HepG2 (cell line): ENCODE measurements around the gene DDR2. TPM values are rescaled to one million over a fixed set of nuclear protein-coding genes. Genes with fewer than 3 reads are reported as not detected.

Experiments used
- ATAC-seq: fragments of 200-7000 bp; cut with Tn5 transposase; 3 replicates; pipeline ENCODE4 v1.9.1; 2020; ENCODE audit warnings: mild to moderate bottlenecking, moderate library complexity
- BruUV-seq: library from RNA; stranded (reverse); fragments of 400-500 nt; replicated peaks from 2 replicates; lab custom pipeline; 2021; lab: Mats Ljungman, UMichigan
- CTCF ChIA-PET: fragments of 300-600 bp; formaldehyde crosslinking; extraction: SDS; loops from one replicate; lab custom pipeline; 2021; ENCODE audit warnings: low total read pairs, inconsistent platforms, low intra/inter-chr PET ratio; lab: Yijun Ruan, JAX
- POLR2A ChIA-PET: fragments of 350-600 bp; sonication (Branson Sonifier 250); formaldehyde crosslinking; loops from one replicate; lab custom pipeline; 2020; ENCODE audit warnings: antibody characterized with exemption, inconsistent platforms; lab: Yijun Ruan, JAX
- DNase-seq: peaks from one replicate; pipeline ENCODE4 v3.0.0-alpha.2; 2015; ENCODE audit warnings: low spot score
- FAIRE-seq: peaks from 3 replicates; lab custom pipeline; 2011; peaks lifted over from hg19 to GRCh38; lab: Jason Lieb, UNC
- H2AFZ ChIP-seq: one replicate; pipeline ENCODE4 v1.6.1; 2011; ENCODE audit warnings: low read length, inconsistent platforms
- H3K27ac ChIP-seq: fragments of 300-600 bp; 3 replicates; pipeline ENCODE4 v1.8.0; 2011; ENCODE audit warnings: mixed run types, mild to moderate bottlenecking, mixed read lengths, low read length, inconsistent platforms; ENCODE audit not compliant: insufficient read depth; ENCODE audit errors: extremely low read length
- H3K27me3 ChIP-seq, 2 experiments: fragments of 200-600 bp in 1 of 2; 2 replicates in 1 of 2; 3 replicates in 1 of 2; pipeline versions ENCODE4 v1.6.0 to v1.8.0; 2011; ENCODE audit warnings: low read length in 2 of 2, mild to moderate bottlenecking in 2 of 2, moderate library complexity in 2 of 2, inconsistent platforms in 1 of 2; ENCODE audit not compliant: insufficient read depth in 2 of 2, control insufficient read depth in 1 of 2
- H3K36me3 ChIP-seq, 2 experiments: fragments of 200-600 bp in 1 of 2; replicated peaks in 1 of 2; 2 replicates in 1 of 2; 3 replicates in 1 of 2; pipeline versions ENCODE4 v1.5.1 to v1.8.0; 2011; ENCODE audit warnings: low read length in 2 of 2, inconsistent platforms in 1 of 2; ENCODE audit not compliant: insufficient read depth in 2 of 2, control insufficient read depth in 1 of 2
- H3K4me1 ChIP-seq: 2 replicates; pipeline ENCODE4 v1.5.1; 2012; ENCODE audit warnings: low read length, inconsistent platforms; ENCODE audit not compliant: insufficient read depth
- H3K4me2 ChIP-seq: 2 replicates; pipeline ENCODE4 v1.6.0; 2011; ENCODE audit warnings: low read depth, low read length, inconsistent platforms
- H3K4me3 ChIP-seq, 3 experiments: fragments of 200-600 bp in 1 of 3; sonication (generic), shearing (Covaris generic) in 1 of 3; replicated peaks in 1 of 3; 2 replicates each; pipeline ENCODE4 v1.5.1; 2011 to 2016; ENCODE audit warnings: low read length in 3 of 3, inconsistent platforms in 2 of 3, low read depth in 2 of 3, mild to moderate bottlenecking in 2 of 3, control low read depth in 1 of 3, mixed read lengths in 1 of 3; ENCODE audit not compliant: insufficient read depth in 1 of 3
- H3K79me2 ChIP-seq: one replicate; pipeline ENCODE4 v1.6.1; 2011; ENCODE audit warnings: low read length, inconsistent platforms; ENCODE audit not compliant: insufficient read depth
- H3K9ac ChIP-seq: 2 replicates; pipeline ENCODE4 v1.6.0; 2011; ENCODE audit warnings: mild to moderate bottlenecking, low read depth, low read length, inconsistent platforms; ENCODE audit not compliant: insufficient read depth
- H3K9me3 ChIP-seq: 2 replicates; pipeline ENCODE4 v1.5.1; 2012; ENCODE audit warnings: mild to moderate bottlenecking, low read length
- H4K20me1 ChIP-seq: 2 replicates; pipeline ENCODE4 v1.6.0; 2011; ENCODE audit warnings: inconsistent platforms, mild to moderate bottlenecking, low read length, moderate library complexity; ENCODE audit not compliant: insufficient read depth
- CEBPB ChIP-seq: IDR thresholded peaks from 2 replicates; pipeline ENCODE4 v1.6.1; 2011; ENCODE audit warnings: low read depth, low read length, improper control_type of control experiment, borderline replicate concordance
- CEBPG ChIP-seq: IDR thresholded peaks from 2 replicates; pipeline ENCODE4 v1.6.1; 2016
- EHMT2 ChIP-seq: fragments of 200-600 bp; sonication (generic); IDR thresholded peaks from 2 replicates; pipeline ENCODE4 v1.7.0; 2017; ENCODE audit warnings: antibody characterized with exemption, low read depth, low read length, borderline replicate concordance
- HOXA3 ChIP-seq: sonication (generic); formaldehyde crosslinking; IDR thresholded peaks from 2 replicates; pipeline ENCODE4 v1.5.0; 2020; ENCODE audit warnings: missing genetic modification reagents
- IKZF4 ChIP-seq: sonication (generic); formaldehyde crosslinking; IDR thresholded peaks from 2 replicates; pipeline ENCODE4 v1.5.1; 2020; ENCODE audit warnings: borderline replicate concordance, mild to moderate bottlenecking, low read depth, missing genetic modification reagents; ENCODE audit errors: not compliant biosample characterization
- LBX2 ChIP-seq: sonication (generic); formaldehyde crosslinking; IDR thresholded peaks from 2 replicates; pipeline ENCODE4 v1.5.0; 2020; ENCODE audit warnings: missing genetic modification reagents, mild to moderate bottlenecking, borderline replicate concordance
- MEIS2 ChIP-seq: sonication (generic); formaldehyde crosslinking; IDR thresholded peaks from 2 replicates; pipeline ENCODE4 v1.9.0; 2021; ENCODE audit warnings: mild to moderate bottlenecking, missing genetic modification reagents
- MTF1 ChIP-seq: sonication (generic); formaldehyde crosslinking; IDR thresholded peaks from 2 replicates; pipeline ENCODE4 v1.5.0; 2020; ENCODE audit warnings: missing genetic modification reagents
- NAIF1 ChIP-seq: sonication (generic); formaldehyde crosslinking; IDR thresholded peaks from 2 replicates; pipeline ENCODE4 v1.5.0; 2020; ENCODE audit warnings: mild to moderate bottlenecking, missing genetic modification reagents, borderline replicate concordance
- POGZ ChIP-seq: sonication (generic); formaldehyde crosslinking; IDR thresholded peaks from 2 replicates; pipeline ENCODE4 v1.4.0; 2020; ENCODE audit warnings: mild to moderate bottlenecking, missing genetic modification reagents
- RXRB ChIP-seq: IDR thresholded peaks from 2 replicates; pipeline ENCODE4 v1.6.1; 2016; ENCODE audit warnings: borderline replicate concordance, missing genetic modification reagents, missing compliant biosample characterization
- SMAD3 ChIP-seq: sonication (generic); formaldehyde crosslinking; IDR thresholded peaks from 2 replicates; pipeline ENCODE4 v1.4.0; 2020; ENCODE audit warnings: missing genetic modification reagents
- TBX3 ChIP-seq: fragments of 450-650 bp; IDR thresholded peaks from 2 replicates; pipeline ENCODE4 v1.6.1; 2017; ENCODE audit warnings: antibody characterized with exemption, mild to moderate bottlenecking, inconsistent platforms, borderline replicate concordance
- ZFY ChIP-seq: sonication (generic); formaldehyde crosslinking; IDR thresholded peaks from 2 replicates; pipeline ENCODE4 v1.4.0; 2020; ENCODE audit warnings: missing genetic modification reagents
- ZNF10 ChIP-seq: sonication (generic); formaldehyde crosslinking; IDR thresholded peaks from 2 replicates; pipeline ENCODE4 v1.4.0; 2020; ENCODE audit warnings: mild to moderate bottlenecking, low read depth, missing genetic modification reagents, borderline replicate concordance
- ZNF296 ChIP-seq: sonication (generic); formaldehyde crosslinking; conservative IDR thresholded peaks from 2 replicates; pipeline ENCODE4 v1.5.0; 2020; ENCODE audit warnings: mild to moderate bottlenecking, missing genetic modification reagents
- WGBS: methylation state at CpG from one replicate; pipeline ENCODE4 v1.1.6; 2017; ENCODE audit warnings: low lambda C conversion rate; 5-methylcytosine and 5-hydroxymethylcytosine counted together
- in situ Hi-C: cut with HindIII; loops from 2 replicates; pipeline ENCODE4 v1.10.0; 2017; ENCODE audit warnings: low pct_unique_long_range_greater_than_20kb; ENCODE audit not compliant: extremely low pct_ligation_motif_present
- intact Hi-C: fragments of 100-400 bp; cut with micrococcal nuclease; formaldehyde crosslinking; loops from one replicate; pipeline ENCODE4 v1.10.0; 2022; ENCODE audit not compliant: unreplicated experiment
- polyA plus RNA-seq, 8 experiments: library from polyadenylated mRNA; depleted of rRNA in 3 of 8; stranded (reverse) in 7 of 8; unstranded in 1 of 8; fragments of >200 nt; fragmentation: Illumina TruSeq in 4 of 8; extraction: Trizol in 4 of 8; gene quantifications; 2 replicates each; pipeline versions ENCODE4 v1.2.1 to v1.2.3, GENCODE V29; 2011 to 2016; ENCODE audit warnings: low read depth in 4 of 8, missing spikeins in 1 of 8, mixed read lengths in 1 of 8; ENCODE audit not compliant: insufficient read depth in 1 of 8
- total RNA-seq, 5 experiments: library from RNA; depleted of rRNA; stranded (reverse); fragments of >200 nt; fragmentation: Illumina TruSeq; extraction: Trizol; gene quantifications; 2 replicates each; pipeline ENCODE4 v1.2.3, GENCODE V29; 2016; ENCODE audit warnings: low read depth in 1 of 5
- TF ChIP-seq, protein P1 (sequence below): sonication (generic); formaldehyde crosslinking; IDR thresholded peaks from 2 replicates; pipeline ENCODE4 v1.8.0; 2022; ENCODE audit warnings: missing genetic modification reagents, mild to moderate bottlenecking, borderline replicate concordance
- TF ChIP-seq, protein P2 (sequence below): IDR thresholded peaks from 2 replicates; pipeline ENCODE4 v1.6.1; 2012; ENCODE audit warnings: low read depth, low read length, improper control_type of control experiment

DDR2 gene
- total and polyA plus RNA-seq, 2 of the 13 experiments (the other 11 are each of a cell fraction or from before 2014, with no cell fraction given) = 0.36 to 0.38 TPM

DNA sequence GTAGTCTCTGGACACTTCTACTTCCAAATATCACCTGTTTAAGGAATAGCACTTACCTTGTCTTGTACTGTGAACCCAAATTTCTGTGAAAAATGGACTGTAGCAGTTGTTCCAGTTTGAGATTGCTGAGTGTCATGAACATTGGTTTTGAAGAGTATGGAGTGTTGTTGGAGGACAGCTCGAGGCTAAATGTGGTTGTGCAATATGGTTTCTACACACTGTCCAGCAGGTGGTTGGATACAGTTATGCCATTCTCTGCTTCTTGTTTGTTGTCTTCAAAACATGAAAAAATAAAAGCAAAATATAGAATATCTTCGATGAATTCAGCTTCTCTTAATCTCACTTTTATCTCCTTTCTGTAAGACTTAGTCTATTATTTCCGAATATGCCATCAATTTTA is 67.1 kb downstream of the DDR2 start:
- no peaks in the 10 kb centered on the region for H3K27me3 ChIP-seq
- no peak overlapping the region for H3K9ac ChIP-seq
- H4K20me1 ChIP-seq = no peaks in the 10 kb centered on the region
- H3K9me3 ChIP-seq = no peaks in the 10 kb centered on the region
- H3K4me1 ChIP-seq = peaks cover 35% of the 10 kb centered on the region
- ChIA-PET POLR2A (no interaction called here), CTCF (no interaction called here)
- ATAC-seq = no peak
- 46% methylated on average over 3 of the region's 3 CpGs for WGBS
- H3K79me2 ChIP-seq = no peaks in the 10 kb centered on the region
- FAIRE-seq = peak; percentile 66
- BruUV-seq = no TSS peak
- in situ Hi-C loops = no loop called here
- TF ChIP-seq ZNF296 (CRISPR knock-in tag) (no peak), CEBPB (peak; percentile 89), CEBPG (CRISPR knock-in tag) (peak; percentile 64)
- intact Hi-C loops = no loop called here
- DNase-seq = no peak
- no peaks in the 10 kb centered on the region for H3K36me3 ChIP-seq
- H3K4me3 ChIP-seq = no peak overlapping the region
- no peak overlapping the region for H3K4me2 ChIP-seq
- H2AFZ ChIP-seq = no peak overlapping the region
- H3K27ac ChIP-seq = no peak overlapping the region

- ATAC-seq (no peak), DNase-seq (no peak), FAIRE-seq (no peak)
- BruUV-seq = no TSS peak
- WGBS = 83% methylated on average over 1 of the region's 1 CpG
- in situ Hi-C loops (no loop called here), intact Hi-C loops (no loop called here)
- no peak overlapping the region for H3K4me3 ChIP-seq
- ChIA-PET CTCF (no interaction called here), POLR2A (no interaction called here)
- no peaks in the 10 kb centered on the region for H4K20me1 ChIP-seq
- no peak overlapping the region for H3K9ac ChIP-seq
- no peaks in the 10 kb centered on the region for H3K9me3 ChIP-seq
- H3K4me2 ChIP-seq = no peak overlapping the region
- no peak overlapping the region for H3K27ac ChIP-seq
- H3K79me2 ChIP-seq = no peaks in the 10 kb centered on the region
- H3K4me1 ChIP-seq = peaks cover 35% of the 10 kb centered on the region
- H3K27me3 ChIP-seq = no peaks in the 10 kb centered on the region
- H2AFZ ChIP-seq = no peak overlapping the region
- no peaks in the 10 kb centered on the region for H3K36me3 ChIP-seq
- TF ChIP-seq TBX3 = no peak
- no peak for TF ChIP-seq NAIF1 (CRISPR knock-in tag)
- no peak for TF ChIP-seq ZFY (CRISPR knock-in tag)
- no peak for TF ChIP-seq HOXA3 (CRISPR knock-in tag)
- TF ChIP-seq MTF1 (CRISPR knock-in tag) = no peak
- no peak for TF ChIP-seq POGZ
- TF ChIP-seq, protein P1, sequence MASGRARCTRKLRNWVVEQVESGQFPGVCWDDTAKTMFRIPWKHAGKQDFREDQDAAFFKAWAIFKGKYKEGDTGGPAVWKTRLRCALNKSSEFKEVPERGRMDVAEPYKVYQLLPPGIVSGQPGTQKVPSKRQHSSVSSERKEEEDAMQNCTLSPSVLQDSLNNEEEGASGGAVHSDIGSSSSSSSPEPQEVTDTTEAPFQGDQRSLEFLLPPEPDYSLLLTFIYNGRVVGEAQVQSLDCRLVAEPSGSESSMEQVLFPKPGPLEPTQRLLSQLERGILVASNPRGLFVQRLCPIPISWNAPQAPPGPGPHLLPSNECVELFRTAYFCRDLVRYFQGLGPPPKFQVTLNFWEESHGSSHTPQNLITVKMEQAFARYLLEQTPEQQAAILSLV (CRISPR knock-in tag) = no peak
- TF ChIP-seq LBX2 (CRISPR knock-in tag) = no peak
- no peak for TF ChIP-seq MEIS2 (CRISPR knock-in tag)
- no peak for TF ChIP-seq IKZF4 (CRISPR knock-in tag)
- no peak for TF ChIP-seq RXRB (CRISPR knock-in tag)
- no peak for TF ChIP-seq ZNF10 (CRISPR knock-in tag)
- no peak for TF ChIP-seq EHMT2
- no peak for TF ChIP-seq SMAD3 (CRISPR knock-in tag)
- TF ChIP-seq, protein P2, sequence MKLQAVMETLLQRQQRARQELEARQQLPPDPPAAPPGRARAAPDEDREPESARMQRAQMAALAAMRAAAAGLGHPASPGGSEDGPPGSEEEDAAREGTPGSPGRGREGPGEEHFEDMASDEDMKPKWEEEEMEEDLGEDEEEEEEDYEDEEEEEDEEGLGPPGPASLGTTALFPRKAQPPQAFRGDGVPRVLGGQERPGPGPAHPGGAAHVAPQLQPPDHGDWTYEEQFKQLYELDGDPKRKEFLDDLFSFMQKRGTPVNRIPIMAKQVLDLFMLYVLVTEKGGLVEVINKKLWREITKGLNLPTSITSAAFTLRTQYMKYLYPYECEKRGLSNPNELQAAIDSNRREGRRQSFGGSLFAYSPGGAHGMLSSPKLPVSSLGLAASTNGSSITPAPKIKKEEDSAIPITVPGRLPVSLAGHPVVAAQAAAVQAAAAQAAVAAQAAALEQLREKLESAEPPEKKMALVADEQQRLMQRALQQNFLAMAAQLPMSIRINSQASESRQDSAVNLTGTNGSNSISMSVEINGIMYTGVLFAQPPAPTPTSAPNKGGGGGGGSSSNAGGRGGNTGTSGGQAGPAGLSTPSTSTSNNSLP = no peak
These were observed 67.9 kb downstream of the DDR2 start for GRCh38 chr1:162700131-162700530.
